HG03378 (cell line): ENCODE results near the gene SAMD4B.

Experiments
- ATAC-seq: cut with Tn5 transposase; IDR thresholded peaks from one replicate; pipeline ENCODE4 v1.9.1; 2021; ENCODE audit warnings: mild to moderate bottlenecking, moderate library complexity; ENCODE audit not compliant: unreplicated experiment

Gene SAMD4B

DNA sequence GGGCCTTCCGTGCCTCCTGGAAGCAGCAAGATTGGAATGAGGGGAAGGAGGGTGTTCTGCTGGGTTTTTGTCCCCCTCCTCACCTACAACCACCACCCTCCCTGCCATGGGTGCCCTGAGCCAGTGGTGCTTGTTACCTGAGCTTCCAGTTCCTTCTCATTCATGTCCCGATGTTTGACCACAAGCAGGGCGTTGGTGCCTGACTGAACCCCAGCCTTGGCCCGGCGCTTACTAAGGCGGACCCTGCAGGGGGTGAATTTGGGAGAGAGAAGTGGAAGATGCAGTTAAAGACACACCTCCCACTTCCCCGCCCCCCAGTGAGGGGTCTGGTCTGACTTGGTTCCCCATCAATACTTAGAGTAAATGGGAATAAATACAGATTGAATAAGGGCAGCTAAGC is 44.3 kb downstream of the SAMD4B start:
- no peak for ATAC-seq

GRCh38 chr19:39388657-39389056 is 46.4 kb downstream of the SAMD4B start:
- ATAC-seq: no peak

DNA sequence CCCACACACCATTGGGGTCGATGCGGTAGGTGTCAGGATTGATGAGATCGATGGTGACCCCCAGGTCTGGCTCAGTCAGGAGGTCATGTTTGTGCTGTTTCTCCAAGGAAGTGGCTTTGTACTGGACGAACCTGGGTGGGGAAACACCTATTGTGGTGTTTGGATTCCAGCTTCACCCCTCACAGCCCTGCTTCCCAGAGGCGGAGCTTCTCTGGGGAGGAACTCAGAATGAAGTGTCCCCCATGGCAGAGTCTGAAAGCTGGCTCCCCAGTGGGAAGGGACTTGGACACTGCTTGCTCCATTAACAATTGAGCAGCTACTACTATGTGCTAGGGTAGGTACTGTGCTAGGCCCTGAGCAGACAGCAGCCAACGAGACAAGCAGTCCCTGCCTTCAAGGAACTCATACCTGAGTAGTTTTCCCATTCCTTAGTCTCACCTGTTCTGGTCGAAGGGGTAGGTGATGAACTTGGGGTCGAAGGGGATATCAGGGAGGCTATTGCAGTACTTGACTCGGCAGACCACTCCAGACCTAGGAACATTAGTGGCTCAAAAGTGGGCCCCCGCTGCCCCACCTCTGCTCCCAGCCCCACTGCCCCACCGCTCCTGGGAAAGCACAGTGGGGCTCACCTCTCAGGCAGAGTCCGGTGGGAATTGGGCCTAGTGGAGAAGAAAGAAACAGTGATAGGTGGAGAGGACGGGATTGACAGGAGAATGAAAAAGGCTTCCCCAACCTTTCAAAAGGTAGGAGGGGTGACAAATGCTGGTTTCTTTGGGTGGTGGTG is 47.6 kb downstream of the SAMD4B start:
- no peak for ATAC-seq

DNA sequence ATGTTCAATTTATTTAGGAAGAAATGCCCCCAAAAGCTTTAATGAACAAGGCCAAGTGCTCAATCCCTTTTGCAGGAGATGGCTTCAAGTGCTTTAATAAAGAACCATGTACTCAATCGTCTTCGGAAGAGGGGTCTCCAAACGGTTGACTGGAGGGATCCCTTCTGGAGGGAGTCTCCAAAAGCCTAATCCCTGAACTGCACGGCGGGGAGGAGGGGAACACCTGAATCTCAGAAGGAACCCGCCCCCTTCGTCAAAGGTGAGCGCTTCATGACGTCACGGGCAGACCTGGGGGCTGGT is 48.2 kb downstream of the SAMD4B start:
- no peak for ATAC-seq

GRCh38 chr19:39390751-39391437 is 48.7 kb downstream of the SAMD4B start, which contains the start of the genes MED29 and PAF1:
TSS of gene MED29 (plus strand) at chr19:39391378. CDS start at chr19:39391423, 45 bp downstream.
TSS of gene PAF1 (minus strand) at chr19:39391106. CDS start at chr19:39390864, 242 bp downstream.
- peak; percentile 92 for ATAC-seq

DNA sequence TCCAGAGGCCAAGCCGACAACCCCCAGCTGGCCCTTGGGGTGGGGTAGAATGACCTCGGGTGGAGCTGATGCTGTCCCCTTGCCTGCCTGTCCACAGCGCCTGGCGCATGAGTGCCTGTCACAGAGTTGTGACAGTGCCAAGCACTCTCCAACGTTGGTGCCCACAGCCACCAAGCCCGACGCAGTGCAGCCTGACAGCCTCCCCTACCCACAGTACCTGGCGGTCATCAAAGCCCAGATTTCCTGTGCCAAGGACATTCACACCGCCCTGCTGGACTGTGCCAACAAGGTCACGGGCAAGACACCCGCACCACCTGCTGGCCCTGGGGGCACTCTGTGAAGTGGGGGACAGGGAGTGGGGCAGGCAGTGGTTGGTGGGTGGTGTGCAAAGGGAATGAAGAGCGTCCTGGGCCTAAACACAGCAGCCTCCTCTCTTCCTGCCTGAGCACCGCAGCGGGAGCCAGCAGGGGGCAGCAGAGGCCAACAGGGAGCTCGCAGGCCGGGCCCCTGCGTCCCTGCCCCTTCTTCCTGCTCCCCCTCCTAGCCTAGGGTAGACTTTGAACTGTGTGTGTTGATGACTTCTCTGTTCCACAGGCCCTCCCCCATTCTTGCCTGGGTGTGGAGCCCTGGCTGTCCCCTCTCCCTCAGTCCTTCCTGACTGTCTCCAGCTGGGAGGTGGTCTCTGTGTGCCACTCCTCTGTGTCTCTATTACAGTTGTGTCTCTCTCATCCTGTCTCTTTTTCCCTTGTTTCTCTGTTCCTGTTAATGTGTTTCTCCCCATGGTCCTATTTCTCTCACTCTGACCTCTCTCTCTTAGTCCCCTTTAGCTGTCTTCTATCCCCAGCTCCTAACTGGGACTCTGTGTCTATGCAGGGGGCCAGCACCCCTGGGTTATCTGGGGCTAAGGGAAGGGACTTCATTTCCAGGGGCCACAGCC is 55.4 kb downstream of the SAMD4B start:
- no peak for ATAC-seq

GRCh38 chr19:39398297-39398864 is 56.2 kb downstream of the SAMD4B start:
- no peak for ATAC-seq

GRCh38 chr19:39399668-39400050 is 57.4 kb downstream of the SAMD4B start:
- ATAC-seq: no peak

GRCh38 chr19:39400061-39400460 is 57.8 kb downstream of the SAMD4B start:
- ATAC-seq: no peak

GRCh38 chr19:39401070-39401548 is 58.9 kb downstream of the SAMD4B start:
- no peak for ATAC-seq

GRCh38 chr19:39401549-39402345 is 59.5 kb downstream of the SAMD4B start:
- peak; percentile 20 for ATAC-seq

GRCh38 chr19:39402346-39403300 is 60.4 kb downstream of the SAMD4B start:
- peak; percentile 14 for ATAC-seq

- ATAC-seq: peak; percentile 23
Measured at GRCh38 chr19:39403331-39404312, 61.4 kb downstream of the SAMD4B start.

GRCh38 chr19:39405261-39405957 is 63.2 kb downstream of the SAMD4B start:
- no peak for ATAC-seq

GRCh38 chr19:39405958-39406655 is 63.9 kb downstream of the SAMD4B start:
- ATAC-seq: no peak

DNA sequence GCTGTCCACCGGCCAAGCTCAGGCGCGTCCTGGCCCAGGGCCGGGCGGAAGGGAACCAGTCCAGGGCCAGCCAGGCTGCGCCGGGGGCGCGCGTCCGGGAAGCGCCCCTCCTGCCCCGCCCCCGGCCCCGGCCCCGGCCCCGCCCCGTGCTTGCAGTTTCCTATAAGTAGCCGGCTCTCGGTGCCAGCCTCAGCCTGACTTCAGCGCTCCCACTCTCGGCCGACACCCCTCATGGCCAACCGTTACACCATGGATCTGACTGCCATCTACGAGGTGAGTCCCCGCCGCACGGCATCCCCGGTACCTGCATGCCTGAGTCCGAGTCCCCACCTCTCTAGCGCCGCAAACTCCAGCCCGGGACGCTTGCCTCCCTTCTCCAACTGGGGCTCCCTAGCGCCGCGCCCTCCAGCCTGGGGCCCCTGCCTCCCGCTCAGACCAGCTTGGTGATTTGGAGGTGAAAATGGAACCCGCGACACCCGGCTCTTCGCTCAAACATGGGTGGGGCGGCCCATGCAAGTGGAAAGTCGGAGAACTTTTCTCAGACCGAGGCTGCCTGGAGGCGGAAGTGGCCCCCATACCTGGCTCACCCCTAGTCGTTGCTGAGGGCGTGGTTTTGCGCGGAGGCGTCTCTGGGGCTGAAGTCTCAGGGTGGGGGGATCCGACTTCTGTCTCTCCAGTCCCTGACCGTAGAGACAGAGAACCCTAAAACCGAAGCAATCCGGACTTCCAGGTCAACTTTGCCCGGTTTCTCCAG is 64.6 kb downstream of the SAMD4B start, which contains the start of gene ZFP36:
Gene ZFP36 (plus strand): TSS at position 192 of the 754 bp plus-strand sequence. CDS start 58 bp downstream, at position 250.
- ATAC-seq: no peak
